Heart left ventricle (tissue), 16 donors: ENCODE data around the gene ULK1. TPM values are rescaled to one million over a fixed set of nuclear protein-coding genes. Genes with fewer than 3 reads are reported as not detected.

Experiments used
- ATAC-seq, 4 donors: fragments of 200-7000 bp; cut with Tn5 transposase; one replicate each; pipeline ENCODE4 v1.9.1; 2020 to 2022; ENCODE audit warnings: moderate library complexity in 4 of 4, mild to moderate bottlenecking in 3 of 4, moderate number of reproducible peaks in 1 of 4
- DNase-seq, 5 donors: peaks; one replicate each; pipeline ENCODE4 v3.0.0-alpha.2; 2020
- H3K27ac ChIP-seq, 12 donors: fragments of 200-600 bp; sonication (generic) in 4 of 12; one replicate each; pipeline versions ENCODE4 v1.5.0 to v1.8.0; 2016 to 2022; ENCODE audit warnings: mild to moderate bottlenecking in 2 of 12
- H3K27me3 ChIP-seq, 9 donors: fragments of 200-600 bp; sonication (generic) in 2 of 9; one replicate each; pipeline versions ENCODE4 v1.5.1 to v1.8.0; 2016 to 2022; ENCODE audit warnings: mild to moderate bottlenecking in 3 of 9
- H3K36me3 ChIP-seq, 9 donors: fragments of 200-600 bp; sonication (generic) in 2 of 9; one replicate each; pipeline versions ENCODE4 v1.5.0 to v1.8.0; 2018 to 2022; ENCODE audit warnings: mild to moderate bottlenecking in 2 of 9
- H3K4me1 ChIP-seq, 12 donors: fragments of 200-600 bp; sonication (generic) in 4 of 12; one replicate each; pipeline versions ENCODE4 v1.5.0 to v1.8.0; 2016 to 2022; ENCODE audit warnings: mild to moderate bottlenecking in 3 of 12
- H3K4me3 ChIP-seq, 12 donors: fragments of 200-600 bp; sonication (generic) in 4 of 12; one replicate each; pipeline versions ENCODE4 v1.5.0 to v1.8.0; 2017 to 2022; ENCODE audit warnings: mild to moderate bottlenecking in 9 of 12, moderate library complexity in 4 of 12
- H3K9me3 ChIP-seq, 12 donors: fragments of 200-600 bp; sonication (generic) in 4 of 12; one replicate each; pipeline versions ENCODE4 v1.5.0 to v1.8.0; 2016 to 2022; ENCODE audit warnings: mild to moderate bottlenecking in 1 of 12
- POLR2A ChIP-seq, 2 donors: fragments of 450-650 bp; IDR thresholded peaks; one replicate each; pipeline ENCODE4 v1.6.1; 2017; ENCODE audit warnings: antibody characterized with exemption in 2 of 2, mild to moderate bottlenecking in 2 of 2, moderate library complexity in 2 of 2
- WGBS, 4 donors: extraction: QIAGEN DNeasy Blood & Tissue Kit in 2 of 4; methylation state at CpG; one replicate each; pipeline versions ENCODE4 v1.1.5 to v1.1.7; 2013 to 2018; 5-methylcytosine and 5-hydroxymethylcytosine counted together
- intact Hi-C, 10 donors: fragments of 100-400 bp; cut with DNase I; formaldehyde crosslinking; loops; one replicate each; pipeline versions ENCODE4 v1.11.1 to v1.14.2; 2022
- polyA plus RNA-seq, 2 donors: library from polyadenylated mRNA; stranded (reverse); fragments of 200-250 nt; gene quantifications; one replicate each; pipeline ENCODE4 v1.2.3, GENCODE V29; 2013
- total RNA-seq, 9 donors: library from RNA; depleted of rRNA in 2 of 9; stranded (reverse); fragments of >200 nt in 2 of 9; fragmentation: NEBNext Ultra II Directional in 3 of 9; extraction: Animal tissue kit (Norgen Biotek cat#: 25700) in 3 of 9; gene quantifications; one replicate each; pipeline versions ENCODE4 v1.1.0 to v1.2.4, GENCODE V29; 2016 to 2023
- TF ChIP-seq, protein P1 (sequence below), 12 donors: fragments of 200-600 bp; sonication (generic) in 4 of 12; IDR thresholded peaks; one replicate each; pipeline versions ENCODE4 v1.5.0 to v1.8.0; 2018 to 2022; ENCODE audit warnings: antibody characterized with exemption in 12 of 12, mild to moderate bottlenecking in 5 of 12
- donor health status: ischemic (EF 13 %, LVEDD 7.1; RV severe dilation, severe dysfunction).
- donor health status: healthy with polysubstance abuse.
- donor health status: DM: no; HTN: yes; CAD: no.
- donor health status: DM: no; HTN: no; CAD: no.
- donor health status: ischemic (EF 25% LVEDD 6.9; RV normal size, moderate dysfunction).
- donor health status: ischemic (EF 25% LVEDD 5.7; RV mildly dilated, moderate dysfunction).
- donor health status: healthy.
- donor health status: DM: yes; HTN: yes; CAD: no.
- donor health status: ischemic (EF 35%, LVEDD 5.7; RV mildly dilated, moderate dysfunction).
- donor health status: nonischemic (EF 11% LVEDD 7.7; RV severe dilation, severe dysfunction).
- donor health status: DM: yes; HTN: yes; CAD: no.
- donor health status: PGD.
- donor health status: ischemic (EF 29% LVEDD 5.4; RV normal size, mild dysfunction).
- donor health status: nonischemic (EF 23%, LVEDD 6.1; RV moderate dilation, normal function).

The ULK1 gene
- total and polyA plus RNA-seq, 11 donors, result 21.9 to 56.0 (median 41.8) TPM

DNA sequence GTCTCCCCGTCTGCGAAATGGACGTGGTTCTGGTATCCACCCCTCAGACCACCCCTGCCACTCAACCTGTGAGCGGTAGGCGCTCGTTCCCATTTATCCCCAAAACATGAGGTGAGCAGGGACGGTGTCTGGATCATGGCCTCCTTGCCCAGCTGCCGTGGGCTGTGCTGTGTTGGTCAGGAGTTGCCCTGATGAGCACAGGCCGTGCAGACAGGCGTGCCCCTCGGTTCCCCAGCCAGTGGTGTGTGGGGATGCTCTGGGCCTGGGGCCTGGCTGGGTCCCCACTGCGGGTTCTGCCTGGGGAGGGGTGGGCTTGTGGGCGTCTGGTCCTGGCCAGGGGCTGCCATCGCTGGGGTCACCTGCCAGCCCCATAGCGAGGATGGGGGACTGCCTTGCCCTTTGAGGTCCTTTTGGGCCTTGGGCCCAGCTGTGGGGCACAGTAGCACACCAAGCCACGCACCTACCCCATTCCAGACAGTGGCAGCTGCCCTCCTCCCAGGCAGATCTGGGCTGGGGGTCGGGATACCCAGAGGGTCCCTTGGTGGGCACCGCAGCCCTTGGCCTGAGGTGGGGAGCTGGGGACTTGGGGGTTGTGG lies 23.4 kb downstream of the ULK1 start:
- H3K36me3 ChIP-seq, result peaks cover 0 to 88% (median 80%) of the 10 kb centered on the region in 9 donors
- H3K27ac ChIP-seq, result no peak overlapping the region
- intact Hi-C loops, result no loop called here
- peaks cover 0 to 20% (median 8%) of the 10 kb centered on the region in 12 donors for H3K4me1 ChIP-seq
- no peaks in the 10 kb centered on the region for H3K9me3 ChIP-seq
- no peak for ATAC-seq
- H3K27me3 ChIP-seq, result no peaks in the 10 kb centered on the region
- peak in 2 of 5 donors; percentile 16 to 59 for DNase-seq
- WGBS, 4 donors, result 91 to 93% (median 92%) methylated on average over 8 to 18 of the region's 18 CpGs
- no peak overlapping the region for H3K4me3 ChIP-seq
- TF ChIP-seq, protein P1, sequence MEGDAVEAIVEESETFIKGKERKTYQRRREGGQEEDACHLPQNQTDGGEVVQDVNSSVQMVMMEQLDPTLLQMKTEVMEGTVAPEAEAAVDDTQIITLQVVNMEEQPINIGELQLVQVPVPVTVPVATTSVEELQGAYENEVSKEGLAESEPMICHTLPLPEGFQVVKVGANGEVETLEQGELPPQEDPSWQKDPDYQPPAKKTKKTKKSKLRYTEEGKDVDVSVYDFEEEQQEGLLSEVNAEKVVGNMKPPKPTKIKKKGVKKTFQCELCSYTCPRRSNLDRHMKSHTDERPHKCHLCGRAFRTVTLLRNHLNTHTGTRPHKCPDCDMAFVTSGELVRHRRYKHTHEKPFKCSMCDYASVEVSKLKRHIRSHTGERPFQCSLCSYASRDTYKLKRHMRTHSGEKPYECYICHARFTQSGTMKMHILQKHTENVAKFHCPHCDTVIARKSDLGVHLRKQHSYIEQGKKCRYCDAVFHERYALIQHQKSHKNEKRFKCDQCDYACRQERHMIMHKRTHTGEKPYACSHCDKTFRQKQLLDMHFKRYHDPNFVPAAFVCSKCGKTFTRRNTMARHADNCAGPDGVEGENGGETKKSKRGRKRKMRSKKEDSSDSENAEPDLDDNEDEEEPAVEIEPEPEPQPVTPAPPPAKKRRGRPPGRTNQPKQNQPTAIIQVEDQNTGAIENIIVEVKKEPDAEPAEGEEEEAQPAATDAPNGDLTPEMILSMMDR (IDR thresholded peaks at IDR 0.05), result no peak
- TF ChIP-seq POLR2A (IDR thresholded peaks at IDR 0.05), result no peak

DNA sequence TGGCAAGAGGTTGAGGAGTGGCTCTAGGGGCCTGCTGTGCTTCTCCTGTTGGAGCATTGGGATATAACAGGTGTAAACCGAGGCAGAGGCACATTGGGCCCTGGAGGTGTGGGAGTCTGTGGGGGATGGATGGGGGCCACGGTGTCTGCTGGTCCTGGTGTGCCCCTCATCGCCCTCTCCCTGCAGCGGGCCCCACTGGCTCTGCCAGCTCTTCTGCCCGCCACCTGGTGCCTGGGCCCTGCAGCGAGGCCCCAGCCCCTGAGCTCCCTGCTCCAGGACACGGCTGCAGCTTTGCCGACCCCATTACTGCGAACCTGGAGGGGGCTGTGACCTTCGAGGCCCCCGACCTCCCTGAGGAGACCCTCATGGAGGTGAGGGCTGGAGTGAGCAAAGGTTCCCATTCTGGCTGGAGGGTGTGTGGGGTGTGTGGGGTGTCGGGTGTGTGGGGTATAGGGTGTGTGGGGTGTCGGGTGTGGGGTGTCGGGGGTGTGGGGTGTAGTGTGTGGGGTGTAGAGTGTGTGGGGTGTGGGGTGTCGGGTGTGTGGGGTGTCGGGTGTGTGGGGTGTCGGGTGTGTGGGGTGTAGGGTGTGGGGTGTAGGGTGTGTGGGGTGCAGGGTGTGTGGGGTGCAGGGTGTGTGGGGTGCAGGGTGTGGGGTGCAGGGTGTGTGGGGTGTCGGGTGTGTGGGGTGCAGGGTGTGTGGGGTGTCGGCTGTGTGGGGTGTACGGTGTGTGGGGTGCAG lies 24.1 kb downstream of the ULK1 start:
- DNase-seq, result no peak

DNA sequence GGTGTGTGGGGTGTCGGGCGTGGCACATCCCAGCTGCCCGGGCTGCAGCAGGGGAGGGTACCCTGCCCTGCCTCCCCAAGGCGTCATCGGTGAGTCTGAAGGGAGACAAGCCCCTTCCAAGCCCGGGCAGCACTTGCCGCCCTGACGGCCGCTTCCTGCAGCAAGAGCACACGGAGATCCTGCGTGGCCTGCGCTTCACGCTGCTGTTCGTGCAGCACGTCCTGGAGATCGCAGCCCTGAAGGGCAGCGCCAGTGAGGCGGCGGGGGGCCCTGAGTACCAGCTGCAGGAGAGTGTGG lies 24.6 kb downstream of the ULK1 start:
- Histone ChIP-seq H3K27ac (no peak overlapping the region), H3K9me3 (no peaks in the 10 kb centered on the region), H3K27me3 (no peaks in the 10 kb centered on the region), H3K4me1 (peaks cover 0 to 18% (median 5%) of the 10 kb centered on the region in 12 donors), H3K36me3 (peaks cover 0 to 80% (median 68%) of the 10 kb centered on the region in 9 donors), H3K4me3 (no peak overlapping the region)
- ATAC-seq (no peak), DNase-seq (peak in 1 of 5 donors; percentile 54)
- intact Hi-C loops, result no loop called here
- no peak for TF ChIP-seq POLR2A (IDR thresholded peaks at IDR 0.05)
- TF ChIP-seq, protein P1 (IDR thresholded peaks at IDR 0.05), result no peak
- WGBS, 4 donors, result 89 to 96% (median 93%) methylated on average over 12 to 19 of the region's 19 CpGs

More for the DNA sequence above, 24.1 kb downstream of the ULK1 start:
- H3K36me3 ChIP-seq, result peaks cover 0 to 85% (median 74%) of the 10 kb centered on the region in 9 donors
- peaks cover 0 to 17% (median 5%) of the 10 kb centered on the region in 12 donors for H3K4me1 ChIP-seq
- H3K4me3 ChIP-seq, result no peak overlapping the region
- no peaks in the 10 kb centered on the region for H3K27me3 ChIP-seq
- 88 to 94% (median 90%) methylated on average over 11 to 20 of the region's 20 CpGs for WGBS, 4 donors
- intact Hi-C loops, result no loop called here
- no peak overlapping the region for H3K27ac ChIP-seq
- TF ChIP-seq, protein P1 (IDR thresholded peaks at IDR 0.05), result no peak
- TF ChIP-seq POLR2A (IDR thresholded peaks at IDR 0.05), result no peak
- no peaks in the 10 kb centered on the region for H3K9me3 ChIP-seq
- ATAC-seq, result peak in 2 of 4 donors; percentile 6 to 16

DNA sequence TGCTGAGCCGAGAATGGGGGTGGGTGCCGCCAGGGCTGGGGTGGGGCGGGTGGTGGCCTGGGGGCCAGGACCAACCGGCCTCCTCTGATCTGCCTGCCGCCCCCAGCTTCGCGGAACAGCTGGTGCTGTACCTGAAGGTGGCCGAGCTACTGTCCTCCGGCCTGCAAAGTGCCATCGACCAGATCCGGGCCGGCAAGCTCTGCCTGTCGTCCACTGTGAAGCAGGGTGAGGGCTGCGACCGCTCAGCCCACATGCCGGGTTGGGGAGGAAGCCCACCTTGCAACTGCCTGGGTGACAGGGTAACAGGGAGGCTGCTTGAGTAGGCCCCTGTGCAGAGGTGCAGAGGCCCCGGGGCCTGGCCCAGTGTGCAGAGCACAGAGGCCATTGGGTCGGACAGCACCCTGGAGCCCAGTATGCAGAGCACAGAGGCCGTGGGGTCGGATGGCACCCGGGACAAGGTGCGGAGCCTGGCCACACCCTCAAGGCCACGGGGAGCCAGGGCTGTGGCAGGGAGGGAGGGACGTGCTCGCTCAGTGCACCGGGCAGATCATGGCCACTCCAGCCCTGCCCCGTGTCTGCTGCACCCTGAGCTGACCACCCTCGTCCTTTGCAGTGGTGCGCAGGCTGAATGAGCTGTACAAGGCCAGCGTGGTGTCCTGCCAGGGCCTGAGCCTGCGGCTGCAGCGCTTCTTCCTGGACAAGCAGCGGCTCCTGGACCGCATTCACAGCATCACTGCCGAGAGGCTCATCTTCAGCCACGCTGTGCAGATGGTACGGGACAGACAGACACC lies 25.1 kb downstream of the ULK1 start:
- WGBS, 4 donors, result 91 to 93% (median 92%) methylated on average over 23 to 37 of the region's 37 CpGs
- TF ChIP-seq, protein P1 (IDR thresholded peaks at IDR 0.05), result no peak
- no peak for TF ChIP-seq POLR2A (IDR thresholded peaks at IDR 0.05)
- H3K27ac ChIP-seq, result no peak overlapping the region
- peak in 1 of 5 donors; percentile 59 for DNase-seq
- no peaks in the 10 kb centered on the region for H3K9me3 ChIP-seq
- peaks cover 0 to 24% (median 8%) of the 10 kb centered on the region in 12 donors for H3K4me1 ChIP-seq
- H3K4me3 ChIP-seq, result no peak overlapping the region
- no peak for ATAC-seq
- no peaks in the 10 kb centered on the region for H3K27me3 ChIP-seq
- intact Hi-C loops, result no loop called here
- peaks cover 0 to 74% (median 63%) of the 10 kb centered on the region in 9 donors for H3K36me3 ChIP-seq
